HepG2 (cell line): ENCODE results near the gene IPP. TPM values are rescaled to one million over a fixed set of nuclear protein-coding genes. Genes with fewer than 3 reads are reported as not detected.

Experiments
- CEBPB ChIP-seq: IDR thresholded peaks from 2 replicates; pipeline ENCODE4 v1.6.1; 2011; ENCODE audit warnings: low read depth, low read length, improper control_type of control experiment, borderline replicate concordance
- DBP ChIP-seq: sonication (generic); formaldehyde crosslinking; IDR thresholded peaks from 2 replicates; pipeline ENCODE4 v1.4.0; 2020; ENCODE audit warnings: missing genetic modification reagents; ENCODE audit errors: not compliant biosample characterization
- GABPA ChIP-seq, 2 experiments: IDR thresholded peaks; 2 replicates each; pipeline ENCODE4 v1.6.1; 2011 to 2016; ENCODE audit warnings: low read depth in 2 of 2, low read length in 1 of 2, missing biosample characterization in 1 of 2, missing genetic modification characterization in 1 of 2
- HOXA9 ChIP-seq: sonication (generic); formaldehyde crosslinking; IDR thresholded peaks from 2 replicates; pipeline ENCODE4 v1.8.1; 2022; ENCODE audit warnings: missing genetic modification reagents, mild to moderate bottlenecking, moderate library complexity, borderline replicate concordance
- JUND ChIP-seq: sonication (generic); formaldehyde crosslinking; IDR thresholded peaks from 2 replicates; pipeline ENCODE4 v1.8.0; 2022; ENCODE audit warnings: mild to moderate bottlenecking, missing genetic modification reagents
- KDM3A ChIP-seq: IDR thresholded peaks from 2 replicates; pipeline ENCODE4 v1.6.1; 2018; ENCODE audit warnings: low read depth, missing compliant biosample characterization
- KLF13 ChIP-seq: sonication (generic); formaldehyde crosslinking; IDR thresholded peaks from 2 replicates; pipeline ENCODE4 v1.4.0; 2020; ENCODE audit warnings: mild to moderate bottlenecking, missing genetic modification reagents
- MTA3 ChIP-seq: sonication (generic); formaldehyde crosslinking; IDR thresholded peaks from 2 replicates; pipeline ENCODE4 v1.4.0; 2020; ENCODE audit warnings: missing genetic modification reagents
- ONECUT2 ChIP-seq: sonication (generic); formaldehyde crosslinking; IDR thresholded peaks from 2 replicates; pipeline ENCODE4 v1.4.0; 2020; ENCODE audit warnings: missing genetic modification reagents
- PHB2 ChIP-seq: fragments of 450-650 bp; IDR thresholded peaks from 2 replicates; pipeline ENCODE4 v1.6.1; 2018; ENCODE audit not compliant: partially characterized antibody
- RXRA ChIP-seq: sonication (generic); formaldehyde crosslinking; IDR thresholded peaks from 2 replicates; pipeline ENCODE4 v1.5.1; 2020; ENCODE audit warnings: missing genetic modification reagents
- TCF12 ChIP-seq, 2 experiments: fragments of 450-650 bp in 1 of 2; sonication (generic) in 1 of 2; formaldehyde crosslinking in 1 of 2; IDR thresholded peaks; 2 replicates each; pipeline versions ENCODE4 v1.6.1 to v1.8.0; 2017 to 2022; ENCODE audit warnings: antibody characterized with exemption in 1 of 2, mild to moderate bottlenecking in 1 of 2, missing genetic modification reagents in 1 of 2, moderate library complexity in 1 of 2
- THAP8 ChIP-seq: sonication (generic); formaldehyde crosslinking; IDR thresholded peaks from 2 replicates; pipeline ENCODE4 v1.5.1; 2020; ENCODE audit warnings: missing genetic modification reagents, mild to moderate bottlenecking, borderline replicate concordance
- XRCC5 ChIP-seq: fragments of 200-400 bp; formaldehyde crosslinking; optimal IDR thresholded peaks from 2 replicates; pipeline ENCODE3; 2017; ENCODE audit warnings: mild to moderate bottlenecking, low read length
- ZC3H4 ChIP-seq: sonication (generic); formaldehyde crosslinking; IDR thresholded peaks from 2 replicates; pipeline ENCODE4 v1.4.0; 2020; ENCODE audit warnings: missing genetic modification reagents, borderline replicate concordance
- ZNF160 ChIP-seq: sonication (generic); formaldehyde crosslinking; IDR thresholded peaks from 2 replicates; pipeline ENCODE4 v1.8.0; 2022; ENCODE audit warnings: mild to moderate bottlenecking, inconsistent platforms, missing genetic modification reagents
- ZNF263 ChIP-seq: sonication (generic); formaldehyde crosslinking; IDR thresholded peaks from 2 replicates; pipeline ENCODE4 v1.4.0; 2020; ENCODE audit warnings: missing genetic modification reagents
- ZNF350 ChIP-seq: sonication (generic); formaldehyde crosslinking; IDR thresholded peaks from 2 replicates; pipeline ENCODE4 v1.4.0; 2020; ENCODE audit warnings: mild to moderate bottlenecking, low read depth, missing genetic modification reagents, borderline replicate concordance
- ZNF7 ChIP-seq: IDR thresholded peaks from 2 replicates; pipeline ENCODE4 v1.6.1; 2016; ENCODE audit warnings: missing biosample characterization, missing genetic modification reagents
- ZNF749 ChIP-seq: sonication (generic); formaldehyde crosslinking; IDR thresholded peaks from 2 replicates; pipeline ENCODE4 v1.8.0; 2022; ENCODE audit warnings: mild to moderate bottlenecking, missing genetic modification reagents, moderate library complexity, borderline replicate concordance
- ZNF773 ChIP-seq: sonication (generic); formaldehyde crosslinking; IDR thresholded peaks from 2 replicates; pipeline ENCODE4 v1.4.0; 2020; ENCODE audit warnings: missing genetic modification reagents, borderline replicate concordance
- polyA plus RNA-seq, 8 experiments: library from polyadenylated mRNA; depleted of rRNA in 3 of 8; stranded (reverse) in 7 of 8; unstranded in 1 of 8; fragments of >200 nt; fragmentation: Illumina TruSeq in 4 of 8; extraction: Trizol in 4 of 8; gene quantifications; 2 replicates each; pipeline versions ENCODE4 v1.2.1 to v1.2.3, GENCODE V29; 2011 to 2016; ENCODE audit warnings: low read depth in 4 of 8, missing spikeins in 1 of 8, mixed read lengths in 1 of 8; ENCODE audit not compliant: insufficient read depth in 1 of 8
- total RNA-seq, 5 experiments: library from RNA; depleted of rRNA; stranded (reverse); fragments of >200 nt; fragmentation: Illumina TruSeq; extraction: Trizol; gene quantifications; 2 replicates each; pipeline ENCODE4 v1.2.3, GENCODE V29; 2016; ENCODE audit warnings: low read depth in 1 of 5
- TF ChIP-seq, protein P1 (sequence below): sonication (generic); formaldehyde crosslinking; conservative IDR thresholded peaks from 2 replicates; pipeline ENCODE4 v1.4.0; 2020; ENCODE audit warnings: missing genetic modification reagents
- TF ChIP-seq, protein P2 (sequence below): sonication (generic); formaldehyde crosslinking; IDR thresholded peaks from 2 replicates; pipeline ENCODE4; 2020; ENCODE audit warnings: missing genetic modification reagents, mild to moderate bottlenecking, borderline replicate concordance

Gene IPP
- total and polyA plus RNA-seq, 2 of the 13 experiments (the other 11 are each of a cell fraction or from before 2014, with no cell fraction given) = 3.0 to 9.7 TPM

DNA sequence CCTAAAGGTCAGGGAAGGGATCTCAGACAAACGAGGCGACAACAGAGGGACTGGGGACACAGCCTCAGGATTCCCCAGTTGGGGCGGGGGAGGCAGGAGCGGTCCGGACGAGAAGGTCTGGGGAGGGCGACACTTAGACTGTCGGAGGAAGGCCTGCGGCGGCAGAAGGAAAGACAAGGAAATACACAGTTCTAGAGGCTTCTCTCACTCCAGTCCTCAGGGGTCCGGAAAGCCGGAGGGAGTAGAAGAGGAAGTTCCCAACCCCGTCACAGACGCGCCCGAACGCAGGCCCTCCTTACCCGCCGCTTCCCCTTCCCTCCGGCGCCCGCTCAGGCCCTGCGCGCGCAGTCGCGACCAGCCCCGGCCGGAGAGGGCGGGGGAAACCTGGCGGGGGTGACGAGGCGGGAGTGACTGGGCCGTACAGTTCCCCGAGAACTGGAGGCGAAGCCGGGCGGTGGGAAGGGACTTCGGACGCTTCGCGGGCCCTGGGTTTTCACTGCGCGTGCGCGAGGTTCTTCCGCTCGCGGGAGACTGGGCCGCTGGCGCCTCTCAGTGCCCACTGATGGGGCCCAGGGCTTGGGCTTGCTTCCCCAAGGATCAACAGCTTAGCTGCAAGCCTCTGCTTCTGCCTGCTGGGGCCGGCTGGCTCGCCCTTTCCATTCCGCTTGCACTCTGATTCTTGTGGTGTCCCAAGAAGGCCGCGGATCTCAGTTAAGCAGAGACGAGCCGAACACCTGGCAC, at the start of gene IPP (continued):
- TF ChIP-seq ZNF160 (CRISPR knock-in tag) (no peak), RXRA (CRISPR knock-in tag) (peak; percentile 71; the same call in 1 of the 2 replicates), MTA3 (no peak), KLF13 (CRISPR knock-in tag) (no peak), ONECUT2 (CRISPR knock-in tag) (no peak), THAP8 (CRISPR knock-in tag) (peak; percentile 73; the same call in 1 of the 2 replicates), TCF12 (IDR thresholded peaks at IDR 0.05) (no peak), TCF12 (CRISPR knock-in tag; IDR thresholded peaks at IDR 0.05) (peak; percentile 92), ZC3H4 (CRISPR knock-in tag) (no peak), XRCC5 (peak; percentile 80), CEBPB (no peak), DBP (peak; percentile 47), ZNF7 (CRISPR knock-in tag) (no peak; the same call in 1 of the 2 replicates), ZNF263 (CRISPR knock-in tag) (peak; percentile 52; the same call in 1 of the 2 replicates), JUND (CRISPR knock-in tag) (no peak), ZNF773 (CRISPR knock-in tag) (no peak; the same call in 1 of the 2 replicates), ZNF350 (CRISPR knock-in tag) (peak; percentile 69; the same call in 1 of the 2 replicates), KDM3A (CRISPR knock-in tag) (peak; percentile 89; the same call in 1 of the 2 replicates), ZNF749 (no peak), GABPA (IDR thresholded peaks at IDR 0.05; ENCODE audit: low read depth, low read length) (peak; percentile 27; the same call in 1 of the 2 replicates), GABPA (CRISPR knock-in tag; IDR thresholded peaks at IDR 0.05; ENCODE audit: low read depth) (no peak), HOXA9 (CRISPR knock-in tag) (no peak), PHB2 (no peak)
- TF ChIP-seq, protein P1, sequence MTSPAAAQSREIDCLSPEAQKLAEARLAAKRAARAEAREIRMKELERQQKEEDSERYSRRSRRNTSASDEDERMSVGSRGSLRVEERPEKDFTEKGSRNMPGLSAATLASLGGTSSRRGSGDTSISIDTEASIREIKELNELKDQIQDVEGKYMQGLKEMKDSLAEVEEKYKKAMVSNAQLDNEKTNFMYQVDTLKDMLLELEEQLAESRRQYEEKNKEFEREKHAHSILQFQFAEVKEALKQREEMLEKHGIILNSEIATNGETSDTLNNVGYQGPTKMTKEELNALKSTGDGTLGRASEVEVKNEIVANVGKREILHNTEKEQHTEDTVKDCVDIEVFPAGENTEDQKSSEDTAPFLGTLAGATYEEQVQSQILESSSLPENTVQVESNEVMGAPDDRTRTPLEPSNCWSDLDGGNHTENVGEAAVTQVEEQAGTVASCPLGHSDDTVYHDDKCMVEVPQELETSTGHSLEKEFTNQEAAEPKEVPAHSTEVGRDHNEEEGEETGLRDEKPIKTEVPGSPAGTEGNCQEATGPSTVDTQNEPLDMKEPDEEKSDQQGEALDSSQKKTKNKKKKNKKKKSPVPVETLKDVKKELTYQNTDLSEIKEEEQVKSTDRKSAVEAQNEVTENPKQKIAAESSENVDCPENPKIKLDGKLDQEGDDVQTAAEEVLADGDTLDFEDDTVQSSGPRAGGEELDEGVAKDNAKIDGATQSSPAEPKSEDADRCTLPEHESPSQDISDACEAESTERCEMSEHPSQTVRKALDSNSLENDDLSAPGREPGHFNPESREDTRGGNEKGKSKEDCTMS (CRISPR knock-in tag) = no peak
- TF ChIP-seq, protein P2, sequence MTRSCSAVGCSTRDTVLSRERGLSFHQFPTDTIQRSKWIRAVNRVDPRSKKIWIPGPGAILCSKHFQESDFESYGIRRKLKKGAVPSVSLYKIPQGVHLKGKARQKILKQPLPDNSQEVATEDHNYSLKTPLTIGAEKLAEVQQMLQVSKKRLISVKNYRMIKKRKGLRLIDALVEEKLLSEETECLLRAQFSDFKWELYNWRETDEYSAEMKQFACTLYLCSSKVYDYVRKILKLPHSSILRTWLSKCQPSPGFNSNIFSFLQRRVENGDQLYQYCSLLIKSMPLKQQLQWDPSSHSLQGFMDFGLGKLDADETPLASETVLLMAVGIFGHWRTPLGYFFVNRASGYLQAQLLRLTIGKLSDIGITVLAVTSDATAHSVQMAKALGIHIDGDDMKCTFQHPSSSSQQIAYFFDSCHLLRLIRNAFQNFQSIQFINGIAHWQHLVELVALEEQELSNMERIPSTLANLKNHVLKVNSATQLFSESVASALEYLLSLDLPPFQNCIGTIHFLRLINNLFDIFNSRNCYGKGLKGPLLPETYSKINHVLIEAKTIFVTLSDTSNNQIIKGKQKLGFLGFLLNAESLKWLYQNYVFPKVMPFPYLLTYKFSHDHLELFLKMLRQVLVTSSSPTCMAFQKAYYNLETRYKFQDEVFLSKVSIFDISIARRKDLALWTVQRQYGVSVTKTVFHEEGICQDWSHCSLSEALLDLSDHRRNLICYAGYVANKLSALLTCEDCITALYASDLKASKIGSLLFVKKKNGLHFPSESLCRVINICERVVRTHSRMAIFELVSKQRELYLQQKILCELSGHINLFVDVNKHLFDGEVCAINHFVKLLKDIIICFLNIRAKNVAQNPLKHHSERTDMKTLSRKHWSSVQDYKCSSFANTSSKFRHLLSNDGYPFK (CRISPR knock-in tag) = peak; percentile 60
